ENCODE results near the gene ZNF469.

The ZNF469 gene, protein sequence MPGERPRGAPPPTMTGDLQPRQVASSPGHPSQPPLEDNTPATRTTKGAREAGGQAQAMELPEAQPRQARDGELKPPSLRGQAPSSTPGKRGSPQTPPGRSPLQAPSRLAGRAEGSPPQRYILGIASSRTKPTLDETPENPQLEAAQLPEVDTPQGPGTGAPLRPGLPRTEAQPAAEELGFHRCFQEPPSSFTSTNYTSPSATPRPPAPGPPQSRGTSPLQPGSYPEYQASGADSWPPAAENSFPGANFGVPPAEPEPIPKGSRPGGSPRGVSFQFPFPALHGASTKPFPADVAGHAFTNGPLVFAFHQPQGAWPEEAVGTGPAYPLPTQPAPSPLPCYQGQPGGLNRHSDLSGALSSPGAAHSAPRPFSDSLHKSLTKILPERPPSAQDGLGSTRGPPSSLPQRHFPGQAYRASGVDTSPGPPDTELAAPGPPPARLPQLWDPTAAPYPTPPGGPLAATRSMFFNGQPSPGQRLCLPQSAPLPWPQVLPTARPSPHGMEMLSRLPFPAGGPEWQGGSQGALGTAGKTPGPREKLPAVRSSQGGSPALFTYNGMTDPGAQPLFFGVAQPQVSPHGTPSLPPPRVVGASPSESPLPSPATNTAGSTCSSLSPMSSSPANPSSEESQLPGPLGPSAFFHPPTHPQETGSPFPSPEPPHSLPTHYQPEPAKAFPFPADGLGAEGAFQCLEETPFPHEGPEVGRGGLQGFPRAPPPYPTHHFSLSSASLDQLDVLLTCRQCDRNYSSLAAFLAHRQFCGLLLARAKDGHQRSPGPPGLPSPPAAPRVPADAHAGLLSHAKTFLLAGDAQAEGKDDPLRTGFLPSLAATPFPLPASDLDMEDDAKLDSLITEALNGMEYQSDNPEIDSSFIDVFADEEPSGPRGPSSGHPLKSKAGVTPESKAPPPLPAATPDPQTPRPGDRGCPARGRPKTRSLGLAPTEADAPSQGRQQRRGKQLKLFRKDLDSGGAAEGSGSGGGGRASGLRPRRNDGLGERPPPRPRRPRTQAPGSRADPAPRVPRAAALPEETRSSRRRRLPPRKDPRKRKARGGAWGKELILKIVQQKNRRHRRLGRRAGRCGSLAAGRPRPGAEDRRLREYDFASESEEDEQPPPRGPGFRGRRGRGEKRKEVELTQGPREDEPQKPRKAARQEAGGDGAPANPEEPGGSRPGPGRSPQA (N-terminal part only)

DNA sequence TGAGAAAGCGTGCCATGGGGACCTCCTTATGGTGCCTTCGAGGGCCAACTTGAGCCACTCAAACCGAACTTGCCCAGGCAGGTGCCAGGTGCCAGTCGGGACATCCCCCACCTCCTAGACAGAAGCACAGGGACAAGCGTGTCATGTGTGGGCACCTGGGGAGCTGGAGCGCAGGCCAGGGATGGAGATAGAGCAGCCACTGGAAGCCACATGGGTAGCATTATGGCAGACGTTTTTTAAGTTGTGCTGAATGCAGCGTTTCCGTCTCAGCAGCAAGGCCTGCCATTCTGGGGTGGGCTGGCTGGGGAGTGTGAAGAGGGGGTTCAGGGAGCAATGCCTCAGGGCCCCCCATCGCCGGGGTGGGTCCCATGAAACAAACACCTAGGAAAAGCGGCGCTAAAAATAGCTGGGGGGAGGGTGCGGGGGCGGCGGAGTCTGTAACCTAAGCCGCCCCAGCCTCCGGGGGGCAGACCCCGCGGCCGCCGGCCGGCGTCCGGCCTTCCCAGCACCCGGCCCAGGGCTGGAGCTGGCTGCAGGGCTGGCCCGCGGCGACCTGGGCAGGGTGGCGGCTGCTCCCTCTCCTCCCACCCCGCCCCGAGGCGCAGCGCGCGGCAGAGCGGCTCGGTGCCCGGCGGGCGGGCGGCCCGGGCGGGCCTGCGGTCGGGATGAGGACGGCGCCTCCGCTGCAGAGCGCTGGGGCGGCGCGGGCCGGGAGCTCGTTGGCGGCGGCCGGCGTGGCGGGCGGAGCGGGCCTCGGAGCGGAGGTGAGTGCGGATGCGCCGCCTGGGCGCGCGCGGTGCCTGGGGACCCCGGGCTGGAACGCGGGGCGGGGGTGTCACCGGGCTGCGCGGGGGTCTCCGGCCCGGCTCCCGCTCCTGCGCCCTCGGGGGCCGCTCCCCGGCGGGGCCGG, at the start of gene ZNF469:
ZNF469 (plus strand) TSS at position 469 of the 910 bp plus-strand sequence. CDS start 44,512 bp downstream, outside the sequence.
- no peak for DNase-seq

- no peak for DNase-seq
These were observed 48.6 kb upstream of the ZNF469 start for GRCh38 chr16:88333848-88334777.

- no peak for DNase-seq
These were observed 47.7 kb upstream of the ZNF469 start for GRCh38 chr16:88334778-88335720.

DNA sequence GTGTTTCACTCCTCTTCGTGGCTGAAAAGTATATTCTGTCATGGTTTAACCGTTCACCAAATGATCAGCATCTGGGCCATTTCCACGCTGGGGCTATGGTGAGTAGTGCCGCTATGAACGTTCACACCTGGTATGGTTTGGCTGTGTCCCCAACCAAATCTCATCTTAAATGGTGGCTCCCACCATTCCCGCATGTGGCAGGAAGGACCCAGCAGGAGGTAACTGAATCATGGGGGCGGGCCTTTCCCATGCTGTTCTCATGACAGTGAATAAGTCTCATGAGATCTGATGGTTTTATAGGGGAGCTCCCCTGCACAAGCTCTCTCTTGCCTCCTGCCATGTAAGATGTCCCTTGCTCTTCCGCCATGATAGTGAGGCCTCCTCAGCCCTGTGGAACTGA, 45.7 kb upstream of the ZNF469 start:
- DNase-seq = no peak

- no peak for DNase-seq
These were observed 45.2 kb upstream of the ZNF469 start for GRCh38 chr16:88337538-88337937.

DNA sequence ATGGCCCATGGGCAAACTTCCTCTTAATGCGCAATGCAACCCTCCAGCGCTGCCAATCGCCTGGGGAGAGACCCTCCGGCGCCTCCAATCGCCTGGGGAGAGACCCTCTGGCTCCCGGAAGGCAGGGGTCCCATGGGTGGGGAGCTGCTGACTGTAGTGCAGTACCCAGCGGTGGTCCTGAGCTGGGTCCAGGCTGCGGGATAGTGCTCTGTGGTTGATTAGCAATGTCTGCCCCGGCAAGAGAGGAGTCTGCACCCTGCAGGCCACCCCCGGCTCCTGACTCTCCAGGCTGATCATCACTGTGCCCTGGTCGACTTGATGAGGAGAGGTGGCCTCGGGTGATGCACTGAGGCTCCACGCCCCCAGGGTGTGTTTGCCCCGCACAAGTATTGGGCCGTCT, 44.6 kb upstream of the ZNF469 start:
- no peak for DNase-seq

GRCh38 chr16:88338896-88339295, 43.9 kb upstream of the ZNF469 start:
- DNase-seq = no peak

GRCh38 chr16:88339930-88340754, 42.6 kb upstream of the ZNF469 start:
- no peak for DNase-seq

GRCh38 chr16:88340755-88341150, 42.0 kb upstream of the ZNF469 start:
- DNase-seq = no peak

- no peak for DNase-seq
These were observed 41.0 kb upstream of the ZNF469 start for GRCh38 chr16:88341551-88342290.

DNA sequence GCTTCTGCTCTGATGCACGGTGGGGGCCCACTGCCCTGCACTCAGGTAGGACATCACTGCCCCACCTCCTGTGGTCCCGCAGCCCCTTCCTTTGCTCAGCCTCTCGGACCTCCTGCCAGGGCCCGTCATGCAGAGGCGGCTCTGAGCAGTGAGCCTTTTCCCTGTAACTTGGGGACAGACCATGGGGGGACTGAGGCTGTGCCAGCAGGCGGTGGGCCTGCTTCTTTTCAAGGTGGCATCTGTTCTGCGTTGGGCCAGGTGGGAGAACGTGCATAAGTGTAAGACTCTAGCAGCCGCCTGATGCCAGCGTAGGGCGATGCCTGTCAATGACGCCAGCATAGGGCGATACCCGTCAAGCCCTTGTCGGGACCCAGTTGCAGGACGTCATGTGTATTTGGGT, 40.3 kb upstream of the ZNF469 start:
- no peak for DNase-seq

DNA sequence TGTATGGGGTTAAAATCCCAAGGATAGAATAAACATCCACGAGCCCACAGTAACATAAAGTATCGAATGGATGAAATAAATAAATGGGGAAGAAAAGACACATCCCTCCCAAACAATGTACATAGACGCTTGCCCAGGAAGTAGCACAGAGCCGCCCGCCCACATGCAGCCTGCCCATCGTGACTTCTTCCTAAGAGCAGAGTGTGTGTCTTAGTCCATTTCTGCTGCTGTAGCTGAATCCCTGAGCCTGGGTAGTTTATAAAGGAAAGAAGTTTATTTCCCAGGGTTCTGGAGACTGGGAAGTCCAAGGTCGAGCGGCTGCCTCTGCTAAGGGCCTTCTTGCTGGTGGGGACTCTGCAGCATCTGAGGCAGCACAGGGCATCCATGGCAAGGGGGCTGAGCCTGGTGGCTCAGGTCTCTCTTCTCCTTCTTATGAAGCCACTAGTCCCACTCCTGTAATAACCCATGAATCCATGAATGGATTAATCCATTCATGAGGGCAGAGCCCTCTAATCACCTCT, 39.4 kb upstream of the ZNF469 start:
- DNase-seq = no peak

DNA sequence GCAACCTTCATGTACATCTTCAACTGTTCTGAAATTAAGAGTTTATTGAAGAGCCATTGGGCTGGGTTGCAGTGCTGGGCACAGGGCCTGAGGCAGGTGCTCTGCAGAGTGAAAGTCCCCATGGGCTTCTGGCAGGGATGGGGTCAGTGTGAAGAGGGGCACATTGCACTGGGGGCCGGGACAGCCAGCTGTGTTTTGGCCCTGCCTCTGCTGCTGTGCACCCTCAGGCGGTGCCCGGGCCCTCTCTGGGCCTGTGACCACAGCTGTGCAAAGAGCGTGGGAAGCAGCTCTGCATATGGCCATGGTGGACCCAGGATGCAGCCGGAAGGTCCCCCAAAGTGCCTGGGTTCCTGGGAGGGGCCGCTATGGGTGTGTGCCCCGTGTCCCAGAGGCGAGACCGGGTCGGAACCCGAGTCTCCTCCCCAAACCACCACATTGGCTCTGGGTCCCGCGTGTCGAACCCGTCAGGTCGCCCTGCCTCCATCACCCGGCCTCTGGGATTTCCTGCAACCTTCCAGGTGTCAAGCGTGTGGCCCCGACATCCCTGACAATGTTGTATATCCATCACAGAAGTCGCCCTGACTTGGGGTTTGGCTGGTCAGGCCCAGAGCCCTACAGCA, 38.2 kb upstream of the ZNF469 start:
- DNase-seq = no peak

- DNase-seq = no peak
These were observed 37.6 kb upstream of the ZNF469 start for GRCh38 chr16:88345031-88345720.

GRCh38 chr16:88345721-88346560, 36.8 kb upstream of the ZNF469 start:
- no peak for DNase-seq
